PC-9 (cell line): ENCODE results near the gene DHRS13. TPM values are rescaled to one million over a fixed set of nuclear protein-coding genes. Genes with fewer than 3 reads are reported as not detected.
"Not testable (repeated sequence)": the region's sequence is repeated elsewhere in the genome, so short reads cannot be mapped to it uniquely, and the experiment has no call there.

Source experiments
- BruUV-seq: library from RNA; stranded (reverse); fragments of 400-500 nt; replicated peaks from 2 replicates; lab custom pipeline; 2021; lab: Mats Ljungman, UMichigan
- CTCF ChIA-PET: fragments of 300-600 bp; sonication (Branson Sonifier 250); formaldehyde crosslinking; loops from one replicate; lab custom pipeline; 2022; ENCODE audit warnings: antibody characterized with exemption; lab: Charles Lee
- POLR2A ChIA-PET: fragments of 300-600 bp; sonication (Branson Sonifier 250); formaldehyde crosslinking; loops from one replicate; lab custom pipeline; 2022; ENCODE audit warnings: antibody characterized with exemption; ENCODE audit not compliant: unreplicated experiment; lab: Charles Lee
- DNase-seq, 2 experiments: peaks; one replicate each; pipeline versions ENCODE4 v3.0.0 to v3.0.0-alpha.2; 2015 to 2022; ENCODE audit warnings: mixed read lengths in 1 of 2
- H2AFZ ChIP-seq: fragments of 200-600 bp; sonication (generic); 2 replicates; pipeline ENCODE4 v1.8.1; 2017; ENCODE audit warnings: antibody characterized with exemption
- H3F3A ChIP-seq: fragments of 200-600 bp; sonication (generic); 2 replicates; pipeline ENCODE4 v1.8.1; 2017; ENCODE audit warnings: antibody characterized with exemption, mild to moderate bottlenecking, low read depth; ENCODE audit not compliant: insufficient read depth
- H3K27ac ChIP-seq: fragments of 200-600 bp; sonication (generic); 2 replicates; pipeline ENCODE4 v1.6.1; 2016; ENCODE audit warnings: mixed run types
- H3K27me3 ChIP-seq: fragments of 200-600 bp; sonication (generic); 2 replicates; pipeline ENCODE4 v1.6.1; 2016; ENCODE audit warnings: low read depth, mixed run types; ENCODE audit not compliant: insufficient read depth
- H3K36me3 ChIP-seq: fragments of 200-600 bp; sonication (generic); 2 replicates; pipeline ENCODE4 v1.6.1; 2016; ENCODE audit warnings: low read depth, mixed run types
- H3K4me1 ChIP-seq: fragments of 200-600 bp; sonication (generic); replicated peaks from 2 replicates; pipeline ENCODE4 v1.6.1; 2016; ENCODE audit warnings: mixed run types; ENCODE audit not compliant: insufficient read depth
- H3K4me2 ChIP-seq: fragments of 200-600 bp; sonication (generic); 2 replicates; pipeline ENCODE4 v1.6.1; 2017; ENCODE audit warnings: mixed run types
- H3K4me3 ChIP-seq: fragments of 200-600 bp; sonication (generic); 2 replicates; pipeline ENCODE4 v1.6.1; 2016; ENCODE audit warnings: mixed run types
- H3K79me2 ChIP-seq: fragments of 200-600 bp; sonication (generic); 2 replicates; pipeline ENCODE4 v1.6.1; 2017; ENCODE audit warnings: low read depth, mixed run types
- H3K9me2 ChIP-seq: fragments of 200-600 bp; sonication (generic); 2 replicates; pipeline ENCODE4 v1.8.1; 2017; ENCODE audit warnings: mild to moderate bottlenecking; ENCODE audit not compliant: insufficient read depth
- H3K9me3 ChIP-seq: fragments of 200-600 bp; sonication (generic); 2 replicates; pipeline ENCODE4 v1.8.1; 2016; ENCODE audit warnings: low read depth; ENCODE audit not compliant: insufficient read depth
- H4K20me1 ChIP-seq: fragments of 200-600 bp; sonication (generic); 2 replicates; pipeline ENCODE4 v1.8.1; 2017; ENCODE audit not compliant: insufficient read depth
- EZH2 ChIP-seq: fragments of 200-600 bp; sonication (generic); IDR thresholded peaks from 2 replicates; pipeline ENCODE4 v1.8.0; 2017; ENCODE audit warnings: antibody characterized with exemption, low read depth
- intact Hi-C: fragments of 100-400 bp; cut with micrococcal nuclease; formaldehyde crosslinking; loops from one replicate; pipeline ENCODE4 v1.10.0; 2022; ENCODE audit not compliant: unreplicated experiment
- total RNA-seq: library from RNA; stranded (reverse); gene quantifications from 2 replicates; pipeline ENCODE4 v1.2.3, GENCODE V29; 2021
- TF ChIP-seq, protein P1 (sequence below): fragments of 200-600 bp; sonication (generic); conservative IDR thresholded peaks from 2 replicates; pipeline ENCODE4 v1.6.1; 2017; ENCODE audit warnings: mixed run types, antibody characterized with exemption, mild to moderate bottlenecking, moderate library complexity

DHRS13 gene
- total RNA-seq, 1 experiment from 2014 or later, result 15.8 TPM

DNA sequence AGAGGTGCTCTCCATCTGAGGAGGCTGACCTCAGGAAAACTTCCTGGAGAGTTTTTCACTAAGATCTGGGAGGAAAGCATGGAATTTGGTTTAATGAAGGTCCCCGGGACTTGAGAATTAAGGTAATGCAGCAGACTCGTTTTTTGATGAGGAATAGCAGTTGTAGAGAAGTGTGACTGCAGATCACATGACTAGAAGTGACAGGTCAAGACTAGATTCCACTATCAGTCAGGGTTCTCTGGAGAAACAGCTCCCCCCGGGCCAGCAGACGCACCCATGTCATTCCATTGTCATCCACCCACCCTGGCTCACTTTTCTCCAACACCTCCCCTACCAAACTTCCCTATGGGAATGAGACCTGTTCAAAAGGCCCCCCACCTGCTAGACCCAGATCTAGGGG, 1.9 kb upstream of the DHRS13 start:
- Histone ChIP-seq H3K4me1 (peaks cover 8% of the 10 kb centered on the region), H3K36me3 (peaks cover 10% of the 10 kb centered on the region; the same call in 1 of the 2 replicates), H3K79me2 (peaks cover 16% of the 10 kb centered on the region), H3K9me3 (no peaks in the 10 kb centered on the region), H3K27ac (no peak overlapping the region), H3K27me3 (no peaks in the 10 kb centered on the region), H3K4me3 (no peak overlapping the region), H3K9me2 (no peaks in the 10 kb centered on the region), H2AFZ (no peak overlapping the region), H3F3A (peaks cover 58% of the 10 kb centered on the region), H3K4me2 (no peak overlapping the region), H4K20me1 (no peaks in the 10 kb centered on the region; the same call in 1 of the 2 replicates)
- ChIA-PET POLR2A (no interaction called here), CTCF (no interaction called here)
- no peak for TF ChIP-seq EZH2
- TF ChIP-seq, protein P1, sequence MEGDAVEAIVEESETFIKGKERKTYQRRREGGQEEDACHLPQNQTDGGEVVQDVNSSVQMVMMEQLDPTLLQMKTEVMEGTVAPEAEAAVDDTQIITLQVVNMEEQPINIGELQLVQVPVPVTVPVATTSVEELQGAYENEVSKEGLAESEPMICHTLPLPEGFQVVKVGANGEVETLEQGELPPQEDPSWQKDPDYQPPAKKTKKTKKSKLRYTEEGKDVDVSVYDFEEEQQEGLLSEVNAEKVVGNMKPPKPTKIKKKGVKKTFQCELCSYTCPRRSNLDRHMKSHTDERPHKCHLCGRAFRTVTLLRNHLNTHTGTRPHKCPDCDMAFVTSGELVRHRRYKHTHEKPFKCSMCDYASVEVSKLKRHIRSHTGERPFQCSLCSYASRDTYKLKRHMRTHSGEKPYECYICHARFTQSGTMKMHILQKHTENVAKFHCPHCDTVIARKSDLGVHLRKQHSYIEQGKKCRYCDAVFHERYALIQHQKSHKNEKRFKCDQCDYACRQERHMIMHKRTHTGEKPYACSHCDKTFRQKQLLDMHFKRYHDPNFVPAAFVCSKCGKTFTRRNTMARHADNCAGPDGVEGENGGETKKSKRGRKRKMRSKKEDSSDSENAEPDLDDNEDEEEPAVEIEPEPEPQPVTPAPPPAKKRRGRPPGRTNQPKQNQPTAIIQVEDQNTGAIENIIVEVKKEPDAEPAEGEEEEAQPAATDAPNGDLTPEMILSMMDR, result no peak
- intact Hi-C loops, result loop anchor here (5.0 kb wide), 3 partner anchors 142 to 257 kb away; partner anchors contain the start of genes BLTP2, RAB34 and RPL23A
- DNase-seq, result no peak
- no TSS peak for BruUV-seq

DNA sequence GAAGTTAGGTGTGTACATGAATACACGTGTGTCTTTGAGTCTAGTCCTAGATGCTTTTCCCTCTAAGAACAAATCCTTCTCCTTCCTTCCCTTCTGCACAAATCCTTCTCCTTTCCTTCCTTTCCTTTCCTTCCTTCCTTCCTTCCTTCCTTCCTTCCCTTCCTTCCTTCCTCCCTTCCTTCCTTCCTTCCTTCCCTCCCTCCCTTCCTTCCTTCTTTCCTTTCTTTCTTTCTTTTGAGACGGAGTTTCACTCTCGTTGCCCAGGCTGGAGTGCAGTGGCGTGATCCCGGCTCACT, 615 bp upstream of the DHRS13 start:
- CTCF ChIA-PET, result interaction anchor here (0.5 to 0.8 kb wide), 2 partner anchors 140 to 249 kb away, joined by 3 to 4 read pairs; no protein-coding TSS in a partner anchor
- H3K27ac ChIP-seq, H3K27me3 ChIP-seq, H2AFZ ChIP-seq, H3K4me3 ChIP-seq, DNase-seq, H3K36me3 ChIP-seq, POLR2A ChIA-PET, H3K9me3 ChIP-seq, H4K20me1 ChIP-seq, BruUV-seq, H3K9me2 ChIP-seq: not testable (repeated sequence)
- Histone ChIP-seq H3K79me2 (peaks cover 16% of the 10 kb centered on the region), H3K4me1 (peaks cover 10% of the 10 kb centered on the region), H3K4me2 (peak overlapping the region; percentile 83), H3F3A (peaks cover 63% of the 10 kb centered on the region)
- intact Hi-C loops, result loop anchor here (5.0 kb wide), 3 partner anchors 141 to 256 kb away; partner anchors contain the start of genes BLTP2, RAB34 and RPL23A

DNA sequence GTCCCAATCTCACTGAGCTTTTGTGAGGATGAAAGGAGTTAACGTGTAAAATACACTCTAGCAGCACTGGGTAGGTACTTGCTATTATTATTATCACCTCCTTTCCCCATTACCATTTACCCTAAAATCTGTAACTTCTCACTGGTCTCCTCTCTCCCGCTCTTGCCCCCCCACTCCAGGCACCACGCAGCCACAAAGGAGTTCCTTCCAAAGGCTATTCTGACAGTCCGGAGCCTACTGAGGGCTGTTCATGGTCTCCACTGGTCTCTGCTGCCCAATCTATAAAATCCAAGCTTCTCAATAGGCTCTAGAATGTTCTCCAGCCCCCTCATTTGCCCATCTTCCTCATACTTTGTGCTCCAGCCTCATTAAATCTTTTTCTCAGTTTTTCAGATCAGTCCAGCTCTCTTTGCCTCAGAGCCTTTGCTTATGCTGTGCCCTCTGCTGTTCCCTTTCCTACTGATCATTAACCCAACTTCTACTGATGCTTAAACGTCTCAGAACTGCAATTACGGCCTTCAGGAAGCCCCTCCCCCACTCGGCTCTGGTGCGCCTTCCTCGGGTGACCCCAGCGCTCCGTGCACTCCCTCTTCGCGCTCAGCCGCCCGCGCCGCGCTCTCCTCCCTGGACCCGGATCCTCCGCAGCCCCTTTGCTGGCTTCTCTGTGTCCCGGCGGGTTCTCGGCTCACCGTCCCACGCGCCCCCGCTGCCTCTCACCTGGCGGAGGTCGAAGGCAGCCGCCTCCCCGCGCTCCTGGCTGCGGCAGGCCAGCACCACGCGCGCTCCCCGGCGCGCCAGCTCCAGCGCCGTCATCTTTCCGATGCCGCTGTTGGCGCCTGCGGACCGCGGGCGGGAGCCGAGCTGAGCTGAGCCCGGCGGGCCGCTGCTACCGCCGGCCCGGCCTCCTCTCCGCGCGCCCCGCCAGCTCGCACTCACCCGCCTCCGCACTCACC, 737 bp downstream of the DHRS13 start:
- no peaks in the 10 kb centered on the region for H3K9me3 ChIP-seq
- peaks cover 49% of the 10 kb centered on the region for H3F3A ChIP-seq
- intact Hi-C loops, result loop anchor here (5.0 kb wide), 3 partner anchors 140 to 255 kb away; partner anchors contain the start of genes BLTP2, RAB34 and RPL23A
- ChIA-PET POLR2A (no interaction called here), CTCF (interaction anchor here (0.6 kb wide), 2 partner anchors 77 to 103 kb away, joined by 3 to 9 read pairs; no protein-coding TSS in a partner anchor)
- H3K9me2 ChIP-seq, result no peaks in the 10 kb centered on the region
- no peaks in the 10 kb centered on the region for H3K36me3 ChIP-seq
- TF ChIP-seq, protein P1, result no peak
- H3K79me2 ChIP-seq, result peaks cover 16% of the 10 kb centered on the region
- peak overlapping the region; percentile 73 for H3K4me3 ChIP-seq
- BruUV-seq, result no TSS peak
- H4K20me1 ChIP-seq, result no peaks in the 10 kb centered on the region; the same call in 1 of the 2 replicates
- no peak overlapping the region for H3K27ac ChIP-seq
- peak overlapping the region; percentile 83 for H3K4me2 ChIP-seq
- H3K27me3 ChIP-seq, result no peaks in the 10 kb centered on the region
- peak overlapping the region; percentile 89 for H2AFZ ChIP-seq
- H3K4me1 ChIP-seq, result peaks cover 18% of the 10 kb centered on the region
- no peak for DNase-seq
